ENCODE results near the gene DAPK2. TPM values are rescaled to one million over a fixed set of nuclear protein-coding genes. Genes with fewer than 3 reads are reported as not detected.

DAPK2 gene
- total RNA-seq, 1 donor from 2014 or later, result 0.52 TPM

GRCh38 chr15:64051407-64052259 is 5.3 kb upstream of the DAPK2 start:
- TF ChIP-seq CTCF (IDR thresholded peaks at IDR 0.05; ENCODE audit: insufficient read depth, low read depth, low read length) (no peak), EZH2 (IDR thresholded peaks at IDR 0.05; ENCODE audit: insufficient read depth, low read length) (no peak)
- Mint-ChIP-seq H3K27me3 (ENCODE audit: low read depth, unreplicated experiment) (peaks cover 27% of the 10 kb centered on the region), H3K36me3 (ENCODE audit: low read depth, unreplicated experiment) (no peaks in the 10 kb centered on the region), H3K27ac (ENCODE audit: unreplicated experiment) (no peak overlapping the region), H3K4me1 (ENCODE audit: low read depth, unreplicated experiment) (peaks cover 10% of the 10 kb centered on the region), H3K4me3 (ENCODE audit: unreplicated experiment) (no peak overlapping the region), H3K9me3 (ENCODE audit: unreplicated experiment) (no peaks in the 10 kb centered on the region)
- Histone ChIP-seq H3K4me1 (ENCODE audit: insufficient read depth, low read length) (peaks cover 3% of the 10 kb centered on the region), H3K79me2 (ENCODE audit: insufficient read depth, low read length) (no peaks in the 10 kb centered on the region), H4K20me1 (ENCODE audit: insufficient read depth, low read length) (no peaks in the 10 kb centered on the region), H3K4me3 (ENCODE audit: insufficient read depth, low read depth, low read length) (no peak overlapping the region), H3K36me3 (ENCODE audit: insufficient read depth, low read length) (no peaks in the 10 kb centered on the region), H2AFZ (ENCODE audit: low read depth, low read length) (no peak overlapping the region), H3K4me2 (ENCODE audit: low read length) (no peak overlapping the region), H3K27me3 (ENCODE audit: insufficient read depth, low read length) (peaks cover 5% of the 10 kb centered on the region), H3K9me3 (ENCODE audit: insufficient read depth, low read depth, low read length) (no peaks in the 10 kb centered on the region), H3K27ac (ENCODE audit: low read depth, low read length) (no peak overlapping the region), H3K9ac (ENCODE audit: low read length) (no peak overlapping the region)
- no peak for FAIRE-seq
- no peak for DNase-seq (ENCODE audit: low read depth)

DNA sequence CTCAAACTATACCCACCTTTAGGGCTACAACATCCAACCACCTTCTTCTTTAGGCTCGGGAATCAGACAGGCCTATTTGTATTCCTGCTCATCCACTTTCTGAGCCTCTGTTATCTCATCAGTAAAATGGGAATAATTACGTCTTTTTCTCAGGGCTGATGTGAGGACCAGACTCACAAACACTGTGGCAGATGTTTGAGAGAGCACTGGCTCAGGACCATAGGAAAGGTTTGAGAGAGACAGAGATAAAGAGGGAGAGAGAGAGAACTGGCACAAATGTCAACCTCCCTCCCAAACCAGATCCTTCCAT is 4.8 kb upstream of the DAPK2 start:
- DNase-seq (ENCODE audit: low read depth), result no peak
- Mint-ChIP-seq H3K4me1 (ENCODE audit: low read depth, unreplicated experiment) (peaks cover 10% of the 10 kb centered on the region), H3K27me3 (ENCODE audit: low read depth, unreplicated experiment) (peaks cover 29% of the 10 kb centered on the region), H3K9me3 (ENCODE audit: unreplicated experiment) (no peaks in the 10 kb centered on the region), H3K27ac (ENCODE audit: unreplicated experiment) (no peak overlapping the region), H3K4me3 (ENCODE audit: unreplicated experiment) (no peak overlapping the region), H3K36me3 (ENCODE audit: low read depth, unreplicated experiment) (no peaks in the 10 kb centered on the region)
- Histone ChIP-seq H3K9ac (ENCODE audit: low read length) (no peak overlapping the region), H4K20me1 (ENCODE audit: insufficient read depth, low read length) (no peaks in the 10 kb centered on the region), H3K79me2 (ENCODE audit: insufficient read depth, low read length) (no peaks in the 10 kb centered on the region), H3K4me2 (ENCODE audit: low read length) (no peak overlapping the region), H3K4me1 (ENCODE audit: insufficient read depth, low read length) (peaks cover 6% of the 10 kb centered on the region), H3K27ac (ENCODE audit: low read depth, low read length) (no peak overlapping the region), H3K36me3 (ENCODE audit: insufficient read depth, low read length) (no peaks in the 10 kb centered on the region), H3K9me3 (ENCODE audit: insufficient read depth, low read depth, low read length) (no peaks in the 10 kb centered on the region), H3K4me3 (ENCODE audit: insufficient read depth, low read depth, low read length) (no peak overlapping the region), H2AFZ (ENCODE audit: low read depth, low read length) (no peak overlapping the region), H3K27me3 (ENCODE audit: insufficient read depth, low read length) (peaks cover 5% of the 10 kb centered on the region)
- FAIRE-seq, result no peak
- TF ChIP-seq CTCF (IDR thresholded peaks at IDR 0.05; ENCODE audit: insufficient read depth, low read depth, low read length) (no peak), EZH2 (IDR thresholded peaks at IDR 0.05; ENCODE audit: insufficient read depth, low read length) (no peak)
